ENCODE data around the gene PDE4D.
A peak's percentile ranks its signal among the peaks of the same experiment; 100 is the strongest.

PDE4D gene

GRCh38 chr5:59648949-59649921, 244.3 kb downstream of the PDE4D start:
- no peak for DNase-seq

- DNase-seq = no peak
Measured at GRCh38 chr5:59648038-59648831, 245.3 kb downstream of the PDE4D start.

GRCh38 chr5:59645380-59645779, 248.1 kb downstream of the PDE4D start:
- DNase-seq = no peak

- DNase-seq = no peak
Measured at GRCh38 chr5:59640411-59640810, 253.1 kb downstream of the PDE4D start.

GRCh38 chr5:59637884-59638580, 255.5 kb downstream of the PDE4D start:
- peak; percentile 17 for DNase-seq

GRCh38 chr5:59629561-59629960, 264.0 kb downstream of the PDE4D start:
- no peak for DNase-seq

- no peak for DNase-seq
Measured at GRCh38 chr5:59628062-59628828, 265.3 kb downstream of the PDE4D start.

GRCh38 chr5:59624898-59625297, 268.6 kb downstream of the PDE4D start:
- no peak for DNase-seq

GRCh38 chr5:59622848-59623247, 270.7 kb downstream of the PDE4D start:
- DNase-seq = no peak

GRCh38 chr5:59621477-59621876, 272.0 kb downstream of the PDE4D start:
- DNase-seq = peak; percentile 32

GRCh38 chr5:59620535-59621212, 272.9 kb downstream of the PDE4D start:
- DNase-seq = peak; percentile 88

GRCh38 chr5:59618644-59619043, 274.9 kb downstream of the PDE4D start:
- no peak for DNase-seq

- no peak for DNase-seq
Measured at GRCh38 chr5:59617186-59617771, 276.2 kb downstream of the PDE4D start.

GRCh38 chr5:59616413-59616812, 277.1 kb downstream of the PDE4D start:
- DNase-seq = no peak

- DNase-seq = peak; percentile 66
Measured at GRCh38 chr5:59615272-59615671, 278.3 kb downstream of the PDE4D start.

GRCh38 chr5:59609501-59610265, 283.8 kb downstream of the PDE4D start:
- DNase-seq = peak; percentile 11

GRCh38 chr5:59608745-59609144, 284.8 kb downstream of the PDE4D start:
- peak; percentile 84 for DNase-seq

- peak; percentile 24 for DNase-seq
Measured at GRCh38 chr5:59607138-59607765, 286.3 kb downstream of the PDE4D start.

- no peak for DNase-seq
Measured at GRCh38 chr5:59605915-59606314, 287.6 kb downstream of the PDE4D start.

- no peak for DNase-seq
Measured at GRCh38 chr5:59604111-59604510, 289.4 kb downstream of the PDE4D start.
